ENCODE measurements around the gene TAS2R39. TPM values are rescaled to one million over a fixed set of nuclear protein-coding genes. Genes with fewer than 3 reads are reported as not detected.

The TAS2R39 gene
- total and polyA plus RNA-seq, 2 donors from 2014 or later, result not detected

GRCh38 chr7:143229054-143229790 is 46.0 kb downstream of the TAS2R39 start:
- Histone ChIP-seq H3K9me3 (ENCODE audit: control insufficient read depth in 2 of 3, insufficient read depth in 1 of 3, low read length in 3 of 3) (peaks cover 0 to 4% (median 0%) of the 10 kb centered on the region in 3 donors), H3K27ac (ENCODE audit: low read depth in 2 of 2, low read length in 2 of 2) (no peak overlapping the region), H3K9ac (ENCODE audit: low read length in 3 of 3) (no peak overlapping the region), H3K36me3 (ENCODE audit: control insufficient read depth in 2 of 3, insufficient read depth in 3 of 3, low read length in 3 of 3) (no peaks in the 10 kb centered on the region), H3K4me3 (ENCODE audit: low read length in 3 of 3) (no peak overlapping the region), H3K4me1 (ENCODE audit: control insufficient read depth in 2 of 3, insufficient read depth in 2 of 3, low read depth in 1 of 3, low read length in 3 of 3) (no peaks in the 10 kb centered on the region), H3K27me3 (ENCODE audit: control insufficient read depth, insufficient read depth, low read length) (no peaks in the 10 kb centered on the region)
- intact Hi-C loops (cut with DNase I), result no loop called here
- no peak for TF ChIP-seq CTCF (IDR thresholded peaks at IDR 0.05; ENCODE audit: borderline replicate concordance, extremely low read depth, insufficient read depth)
- DNase-seq (peak in 3 of 5 donors; percentile 55 to 74 (median 62)), FAIRE-seq (no peak)

- Histone ChIP-seq H3K4me1 (ENCODE audit: control insufficient read depth in 2 of 3, insufficient read depth in 2 of 3, low read depth in 1 of 3, low read length in 3 of 3) (no peaks in the 10 kb centered on the region), H3K27ac (ENCODE audit: low read depth in 2 of 2, low read length in 2 of 2) (no peak overlapping the region), H3K36me3 (ENCODE audit: control insufficient read depth in 2 of 3, insufficient read depth in 3 of 3, low read length in 3 of 3) (no peaks in the 10 kb centered on the region), H3K27me3 (ENCODE audit: control insufficient read depth, insufficient read depth, low read length) (no peaks in the 10 kb centered on the region), H3K9me3 (ENCODE audit: control insufficient read depth in 2 of 3, insufficient read depth in 1 of 3, low read length in 3 of 3) (peaks cover 0 to 4% (median 0%) of the 10 kb centered on the region in 3 donors), H3K9ac (ENCODE audit: low read length in 3 of 3) (no peak overlapping the region), H3K4me3 (ENCODE audit: low read length in 3 of 3) (peak overlapping the region in 1 of 3 donors; percentile 28)
- DNase-seq (no peak), FAIRE-seq (no peak)
- intact Hi-C loops (cut with DNase I), result loop anchor here (10.0 kb wide), 1 partner anchor 184 kb away; no protein-coding TSS in a partner anchor
- no peak for TF ChIP-seq CTCF (IDR thresholded peaks at IDR 0.05; ENCODE audit: borderline replicate concordance, extremely low read depth, insufficient read depth)
Measured at GRCh38 chr7:143230602-143231457, 47.6 kb downstream of the TAS2R39 start.

Other genes with a start within 250 kb of the TAS2R39 start
- 1.4 TPM for gene TRPV5, start 249.7 kb upstream of the TAS2R39 start, total RNA-seq
- gene TRPV5, start 249.7 kb upstream of the TAS2R39 start, polyA plus RNA-seq (ENCODE audit: insufficient read depth, low read depth, low replicate concordance), result 1.3 TPM
- gene LLCFC1, start 243.9 kb upstream of the TAS2R39 start, total RNA-seq, result not detected
- gene LLCFC1, start 243.9 kb upstream of the TAS2R39 start, polyA plus RNA-seq (ENCODE audit: insufficient read depth, low read depth, low replicate concordance), result not detected
- 0.28 TPM for gene KEL, start 221.1 kb upstream of the TAS2R39 start, total RNA-seq
- gene KEL, start 221.1 kb upstream of the TAS2R39 start, polyA plus RNA-seq (ENCODE audit: insufficient read depth, low read depth, low replicate concordance), result 0.39 TPM
- gene OR9A2, start 156.3 kb upstream of the TAS2R39 start, total RNA-seq, result not detected
- not detected for gene OR9A2, start 156.3 kb upstream of the TAS2R39 start, polyA plus RNA-seq (ENCODE audit: insufficient read depth, low read depth, low replicate concordance)
- not detected for gene OR6V1, start 131.1 kb upstream of the TAS2R39 start, total RNA-seq
- not detected for gene OR6V1, start 131.1 kb upstream of the TAS2R39 start, polyA plus RNA-seq (ENCODE audit: insufficient read depth, low read depth, low replicate concordance)
- 0.47 TPM for gene PIP, start 51.3 kb upstream of the TAS2R39 start, total RNA-seq
- not detected for gene PIP, start 51.3 kb upstream of the TAS2R39 start, polyA plus RNA-seq (ENCODE audit: insufficient read depth, low read depth, low replicate concordance)
- not detected for gene TAS2R40, start 38.6 kb downstream of the TAS2R39 start, total RNA-seq
- not detected for gene TAS2R40, start 38.6 kb downstream of the TAS2R39 start, polyA plus RNA-seq (ENCODE audit: insufficient read depth, low read depth, low replicate concordance)
- 176 TPM for gene GSTK1, start 80.0 kb downstream of the TAS2R39 start, total RNA-seq
- 469 TPM for gene GSTK1, start 80.0 kb downstream of the TAS2R39 start, polyA plus RNA-seq (ENCODE audit: insufficient read depth, low read depth, low replicate concordance)
- 36.7 TPM for gene TMEM139, start 101.5 kb downstream of the TAS2R39 start, total RNA-seq
- 108 TPM for gene TMEM139, start 101.5 kb downstream of the TAS2R39 start, polyA plus RNA-seq (ENCODE audit: insufficient read depth, low read depth, low replicate concordance)
- 36.2 TPM for gene CASP2, start 104.9 kb downstream of the TAS2R39 start, total RNA-seq
- 6.6 TPM for gene CASP2, start 104.9 kb downstream of the TAS2R39 start, polyA plus RNA-seq (ENCODE audit: insufficient read depth, low read depth, low replicate concordance)
- 0.35 TPM for gene CLCN1, start 132.7 kb downstream of the TAS2R39 start, total RNA-seq
- gene CLCN1, start 132.7 kb downstream of the TAS2R39 start, polyA plus RNA-seq (ENCODE audit: insufficient read depth, low read depth, low replicate concordance), result not detected
- 0.82 TPM for gene FAM131B, start 179.3 kb downstream of the TAS2R39 start, total RNA-seq
- 0.19 TPM for gene FAM131B, start 179.3 kb downstream of the TAS2R39 start, polyA plus RNA-seq (ENCODE audit: insufficient read depth, low read depth, low replicate concordance)
- gene ZYX, start 197.9 kb downstream of the TAS2R39 start, total RNA-seq, result 193 TPM
- gene ZYX, start 197.9 kb downstream of the TAS2R39 start, polyA plus RNA-seq (ENCODE audit: insufficient read depth, low read depth, low replicate concordance), result 50.1 TPM
- 22.3 TPM for gene EPHA1, start 225.4 kb downstream of the TAS2R39 start, total RNA-seq
- gene EPHA1, start 225.4 kb downstream of the TAS2R39 start, polyA plus RNA-seq (ENCODE audit: insufficient read depth, low read depth, low replicate concordance), result 6.9 TPM

Data from kidney (tissue), 14 donors.